GM12878 (cell line): ENCODE results near the gene PRM2. TPM values are rescaled to one million over a fixed set of nuclear protein-coding genes. Genes with fewer than 3 reads are reported as not detected.

Source experiments
- ATF2 ChIP-seq: IDR thresholded peaks from 2 replicates; pipeline ENCODE4 v1.6.1; 2012; ENCODE audit warnings: low read length, inconsistent platforms
- IKZF2 ChIP-seq, 2 experiments: fragments of 450-650 bp; IDR thresholded peaks; 2 replicates each; pipeline ENCODE4 v1.6.1; 2017; ENCODE audit warnings: mild to moderate bottlenecking in 2 of 2, moderate library complexity in 2 of 2
- IRF4 ChIP-seq: IDR thresholded peaks from 2 replicates; pipeline ENCODE4 v1.6.1; 2011; ENCODE audit warnings: low read depth, low read length
- IRF5 ChIP-seq: fragments of 450-650 bp; IDR thresholded peaks from 2 replicates; pipeline ENCODE4 v1.6.1; 2017; ENCODE audit warnings: borderline replicate concordance
- KLF5 ChIP-seq: fragments of 450-650 bp; IDR thresholded peaks from 2 replicates; pipeline ENCODE4 v1.6.1; 2014; ENCODE audit warnings: mild to moderate bottlenecking; ENCODE audit not compliant: partially characterized antibody
- MEF2B ChIP-seq: fragments of 450-650 bp; IDR thresholded peaks from 2 replicates; pipeline ENCODE4 v1.6.1; 2018; ENCODE audit warnings: mild to moderate bottlenecking, moderate library complexity; ENCODE audit not compliant: partially characterized antibody, poor library complexity, severe bottlenecking
- MLLT1 ChIP-seq: fragments of 450-650 bp; IDR thresholded peaks from 2 replicates; pipeline ENCODE4 v1.6.1; 2016; ENCODE audit warnings: mild to moderate bottlenecking
- MYC ChIP-seq: IDR thresholded peaks from 2 replicates; pipeline ENCODE4 v1.6.1; 2011; ENCODE audit warnings: mild to moderate bottlenecking, low read length, moderate library complexity, inconsistent platforms; ENCODE audit not compliant: insufficient read depth, insufficient replicate concordance, insufficient read length, severe bottlenecking
- POLR2AphosphoS2 ChIP-seq: IDR thresholded peaks from 2 replicates; pipeline ENCODE4 v1.6.1; 2011; ENCODE audit warnings: low read depth, mild to moderate bottlenecking, low read length, improper control_type of control experiment, moderate library complexity
- RUNX3 ChIP-seq: IDR thresholded peaks from 2 replicates; pipeline ENCODE4 v1.6.1; 2012; ENCODE audit warnings: low read length, inconsistent platforms
- SP1 ChIP-seq: IDR thresholded peaks from one replicate; pipeline ENCODE4 v1.6.1; 2011; ENCODE audit warnings: low read depth, low read length
- SUPT20H ChIP-seq: IDR thresholded peaks from 2 replicates; pipeline ENCODE4 v1.6.1; 2011; ENCODE audit warnings: low read depth, mild to moderate bottlenecking, low read length, moderate library complexity, borderline replicate concordance; ENCODE audit not compliant: control insufficient read depth
- YBX1 ChIP-seq: fragments of 450-650 bp; IDR thresholded peaks from 2 replicates; pipeline ENCODE4 v1.6.1; 2016; ENCODE audit warnings: antibody characterized with exemption
- ZBTB40 ChIP-seq: fragments of 450-650 bp; IDR thresholded peaks from 2 replicates; pipeline ENCODE4 v1.6.1; 2016; ENCODE audit warnings: mild to moderate bottlenecking, moderate library complexity, borderline replicate concordance
- ZNF687 ChIP-seq: fragments of 450-650 bp; IDR thresholded peaks from 2 replicates; pipeline ENCODE4 v1.6.1; 2017; ENCODE audit warnings: mild to moderate bottlenecking, moderate library complexity
- polyA plus RNA-seq, 11 experiments: library from polyadenylated mRNA; depleted of rRNA in 4 of 11; unstranded in 6 of 11; stranded (reverse) in 5 of 11; fragments of >200 nt; fragmentation: Nextera tagmentation in 4 of 11; fragmentation: Illumina TruSeq in 1 of 11; extraction: Ambion mirVana in 4 of 11; extraction: Trizol in 1 of 11; gene quantifications; 1 replicate in 1 of 11; 2 replicates in 10 of 11; pipeline versions ENCODE4 v1.2.1 to v1.2.3, GENCODE V29; 2011 to 2016; ENCODE audit warnings: inconsistent platforms in 2 of 11, missing spikeins in 2 of 11, low read depth in 1 of 11
- total RNA-seq, 4 experiments: library from RNA; depleted of rRNA in 3 of 4; stranded (reverse); fragments of >200 nt in 3 of 4; fragmentation: Illumina TruSeq in 1 of 4; extraction: Trizol in 1 of 4; gene quantifications; 2 replicates each; pipeline versions ENCODE4 v1.2.1 to v1.2.3, GENCODE V29; 2013 to 2021

PRM2 gene
- total and polyA plus RNA-seq, 10 of the 15 experiments (the other 5 are each of a cell fraction or from before 2014, with no cell fraction given) = not detected

GRCh38 chr16:11253009-11253994 lies 23.0 kb downstream of the PRM2 start (continued):
- TF ChIP-seq ZBTB40 (no peak), MYC (no peak), IKZF2 (IDR thresholded peaks at IDR 0.05) (no peak; a peak in 1 of 4 replicates), YBX1 (no peak), ATF2 (no peak), POLR2AphosphoS2 (peak; percentile 63), MEF2B (no peak), KLF5 (no peak), MLLT1 (peak; percentile 55), ZNF687 (peak; percentile 72), IRF4 (no peak), RUNX3 (no peak), IRF5 (no peak), SP1 (no peak), SUPT20H (no peak)
